Esophagus squamous epithelium (tissue), 5 donors: ENCODE results near the gene DIDO1. TPM values are rescaled to one million over a fixed set of nuclear protein-coding genes. Genes with fewer than 3 reads are reported as not detected.

ENCODE experiments used
- DNase-seq: peaks from one replicate; lab custom pipeline; 2025; lab: John Stamatoyannopoulos, UW
- H3K27ac ChIP-seq, 4 donors: fragments of 200-600 bp; sonication (generic); one replicate each; pipeline ENCODE4 v1.5.1; 2016 to 2019; ENCODE audit warnings: mild to moderate bottlenecking in 1 of 4
- H3K27me3 ChIP-seq, 4 donors: fragments of 200-600 bp; sonication (generic); 1 replicate in 3 of 4; 2 replicates in 1 of 4; pipeline versions ENCODE4 v1.5.1 to v1.6.0; 2017 to 2021; ENCODE audit warnings: antibody characterized with exemption in 1 of 4
- H3K36me3 ChIP-seq, 3 donors: fragments of 200-600 bp; sonication (generic); one replicate each; pipeline ENCODE4 v1.5.1; 2016 to 2019
- H3K4me1 ChIP-seq, 3 donors: fragments of 200-600 bp; sonication (generic); one replicate each; pipeline ENCODE4 v1.5.1; 2017 to 2019
- H3K4me3 ChIP-seq, 4 donors: fragments of 200-600 bp; sonication (generic); 1 replicate in 3 of 4; 2 replicates in 1 of 4; pipeline ENCODE4 v1.5.1; 2016 to 2019; ENCODE audit warnings: mild to moderate bottlenecking in 2 of 4, moderate library complexity in 1 of 4
- H3K9me3 ChIP-seq, 3 donors: fragments of 200-600 bp; sonication (generic); one replicate each; pipeline ENCODE4 v1.5.1; 2016 to 2019
- POLR2A ChIP-seq, 4 donors: fragments of 450-650 bp; IDR thresholded peaks; one replicate each; pipeline ENCODE4 v1.6.1; 2017; ENCODE audit warnings: antibody characterized with exemption in 4 of 4, mild to moderate bottlenecking in 4 of 4, moderate library complexity in 3 of 4
- WGBS, 2 donors: methylation state at CpG; one replicate each; pipeline ENCODE4 v1.1.5; 2018; 5-methylcytosine and 5-hydroxymethylcytosine counted together
- intact Hi-C: fragments of 100-400 bp; cut with DNase I; formaldehyde crosslinking; loops from one replicate; pipeline ENCODE4 v1.15.0; 2022
- total RNA-seq, 4 donors: library from RNA; depleted of rRNA; stranded (reverse); fragments of >200 nt; gene quantifications; one replicate each; pipeline ENCODE4 v1.1.0, GENCODE V29; 2016
- TF ChIP-seq, protein P1 (sequence below), 6 experiments: fragments of 450-650 bp in 4 of 6; fragments of 200-600 bp in 2 of 6; sonication (generic) in 2 of 6; IDR thresholded peaks; one replicate each; pipeline ENCODE4 v1.5.1; 2016 to 2019; ENCODE audit warnings: antibody characterized with exemption in 6 of 6, mild to moderate bottlenecking in 4 of 6, moderate library complexity in 4 of 6
- donor health status: DM: yes; HTN: yes; CAD: no.

Gene DIDO1
- total RNA-seq, 4 donors from 2014 or later = 27.6 to 57.8 (median 36.7) TPM

DNA sequence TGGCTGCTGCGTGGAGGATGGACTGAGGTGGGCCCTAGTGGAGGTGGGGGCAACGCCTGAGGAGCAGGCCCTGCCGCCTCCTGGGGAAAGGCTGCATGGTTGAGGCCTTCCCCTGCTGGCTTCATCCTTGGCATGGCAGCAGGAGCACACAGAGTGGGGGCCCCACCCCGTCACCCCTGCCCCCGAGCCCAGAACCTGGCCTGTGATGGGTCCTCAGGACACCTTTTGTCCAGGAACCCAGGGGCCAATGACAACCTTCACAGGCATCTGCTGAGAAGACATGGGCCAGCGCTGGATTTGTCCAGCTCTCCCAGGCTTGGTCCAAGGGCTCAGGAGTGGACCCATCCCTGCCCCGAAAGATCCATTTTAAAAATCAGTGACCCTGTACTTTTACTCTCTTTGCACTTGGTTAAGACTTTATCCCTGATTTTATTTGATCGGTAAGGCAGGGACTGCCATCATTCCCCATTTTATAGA is 25.6 kb upstream of the DIDO1 start:
- intact Hi-C loops = no loop called here
- WGBS, 2 donors = 79 to 81% methylated on average over 3 of the region's 8 CpGs
- Histone ChIP-seq H3K4me3 (peak overlapping the region in 2 of 4 donors; percentile 33 to 61), H3K36me3 (peaks cover 0 to 44% (median 11%) of the 10 kb centered on the region in 3 donors), H3K4me1 (peaks cover 20 to 34% (median 28%) of the 10 kb centered on the region in 3 donors), H3K27ac (peak overlapping the region in 3 of 4 donors; percentile 81 to 96 (median 87)), H3K9me3 (no peaks in the 10 kb centered on the region), H3K27me3 (no peaks in the 10 kb centered on the region)
- no peak for TF ChIP-seq POLR2A (IDR thresholded peaks at IDR 0.05)
- TF ChIP-seq, protein P1, sequence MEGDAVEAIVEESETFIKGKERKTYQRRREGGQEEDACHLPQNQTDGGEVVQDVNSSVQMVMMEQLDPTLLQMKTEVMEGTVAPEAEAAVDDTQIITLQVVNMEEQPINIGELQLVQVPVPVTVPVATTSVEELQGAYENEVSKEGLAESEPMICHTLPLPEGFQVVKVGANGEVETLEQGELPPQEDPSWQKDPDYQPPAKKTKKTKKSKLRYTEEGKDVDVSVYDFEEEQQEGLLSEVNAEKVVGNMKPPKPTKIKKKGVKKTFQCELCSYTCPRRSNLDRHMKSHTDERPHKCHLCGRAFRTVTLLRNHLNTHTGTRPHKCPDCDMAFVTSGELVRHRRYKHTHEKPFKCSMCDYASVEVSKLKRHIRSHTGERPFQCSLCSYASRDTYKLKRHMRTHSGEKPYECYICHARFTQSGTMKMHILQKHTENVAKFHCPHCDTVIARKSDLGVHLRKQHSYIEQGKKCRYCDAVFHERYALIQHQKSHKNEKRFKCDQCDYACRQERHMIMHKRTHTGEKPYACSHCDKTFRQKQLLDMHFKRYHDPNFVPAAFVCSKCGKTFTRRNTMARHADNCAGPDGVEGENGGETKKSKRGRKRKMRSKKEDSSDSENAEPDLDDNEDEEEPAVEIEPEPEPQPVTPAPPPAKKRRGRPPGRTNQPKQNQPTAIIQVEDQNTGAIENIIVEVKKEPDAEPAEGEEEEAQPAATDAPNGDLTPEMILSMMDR (IDR thresholded peaks at IDR 0.05) = no peak
- DNase-seq = no peak

DNA sequence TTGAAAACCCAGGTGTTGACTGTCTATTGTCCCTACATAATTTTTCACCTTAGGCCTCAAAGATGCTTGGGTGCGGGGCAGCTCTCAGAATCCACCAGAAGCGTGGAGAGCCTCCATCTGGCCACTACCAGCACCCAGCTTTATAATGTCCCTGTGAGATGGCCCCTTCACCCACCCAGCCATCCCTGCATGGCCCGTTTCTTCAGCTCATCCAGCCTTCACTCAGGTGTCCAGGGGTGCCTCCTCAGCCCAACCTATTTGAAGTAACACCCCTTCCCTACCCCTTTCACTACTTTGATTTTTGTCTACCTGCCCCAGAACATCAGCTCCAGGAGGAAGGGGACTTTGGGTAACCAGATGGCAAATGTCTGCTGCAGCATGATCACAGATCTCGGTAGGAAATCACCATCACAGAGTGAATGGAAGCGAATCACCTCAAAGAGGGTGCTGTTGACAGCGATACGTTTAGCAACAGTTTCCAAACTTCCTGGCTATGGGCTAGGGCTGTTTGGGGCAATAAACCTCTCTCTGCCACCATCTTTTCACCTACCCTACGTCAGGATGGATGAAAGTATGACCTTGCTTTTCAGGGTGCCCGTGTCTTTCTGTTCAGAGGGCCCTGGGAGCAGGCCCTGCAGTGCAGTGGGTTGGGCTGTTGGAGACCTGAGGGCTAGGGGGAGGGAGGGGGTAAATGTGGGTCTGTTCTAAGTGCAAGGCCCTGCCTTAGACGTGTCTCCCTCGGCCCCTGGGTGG is 25.0 kb upstream of the DIDO1 start:
- Histone ChIP-seq H3K36me3 (peaks cover 4 to 50% (median 17%) of the 10 kb centered on the region in 3 donors), H3K4me1 (peaks cover 20 to 34% (median 28%) of the 10 kb centered on the region in 3 donors), H3K9me3 (no peaks in the 10 kb centered on the region), H3K27ac (no peak overlapping the region), H3K27me3 (no peaks in the 10 kb centered on the region), H3K4me3 (no peak overlapping the region)
- DNase-seq = no peak
- WGBS, 2 donors = 87 to 91% methylated on average over 4 to 5 of the region's 11 CpGs
- intact Hi-C loops = no loop called here
- no peak for TF ChIP-seq POLR2A (IDR thresholded peaks at IDR 0.05)
- TF ChIP-seq, protein P1 (IDR thresholded peaks at IDR 0.05) = no peak

DNA sequence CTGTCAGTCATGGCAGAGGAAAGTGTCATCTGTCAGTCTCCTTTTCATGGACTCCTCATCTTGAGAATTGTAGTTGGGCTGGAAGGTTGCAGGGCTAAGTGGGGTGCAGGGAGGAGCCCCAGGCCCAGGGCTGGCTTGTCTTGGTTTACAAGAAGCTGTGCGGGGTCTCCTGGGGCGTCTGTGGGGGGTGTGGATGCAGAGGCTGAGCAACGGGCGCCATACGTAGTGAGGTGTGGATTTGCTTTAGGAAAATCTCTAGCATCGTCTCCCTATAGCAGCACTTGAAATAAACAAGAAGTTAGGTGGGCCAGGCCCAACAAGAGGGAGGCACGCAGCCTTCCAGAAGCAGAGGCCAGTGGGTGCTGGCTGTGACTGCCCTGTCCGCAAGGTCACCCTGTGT is 24.4 kb upstream of the DIDO1 start:
- Histone ChIP-seq H3K9me3 (no peaks in the 10 kb centered on the region), H3K4me1 (peaks cover 20 to 34% (median 28%) of the 10 kb centered on the region in 3 donors), H3K36me3 (peaks cover 10 to 56% (median 23%) of the 10 kb centered on the region in 3 donors), H3K27ac (no peak overlapping the region), H3K4me3 (no peak overlapping the region), H3K27me3 (no peaks in the 10 kb centered on the region)
- 94 to 100% methylated on average over 2 to 7 of the region's 8 CpGs for WGBS, 2 donors
- DNase-seq = no peak
- TF ChIP-seq POLR2A (IDR thresholded peaks at IDR 0.05) = no peak
- TF ChIP-seq, protein P1 (IDR thresholded peaks at IDR 0.05) = no peak
- intact Hi-C loops = no loop called here

DNA sequence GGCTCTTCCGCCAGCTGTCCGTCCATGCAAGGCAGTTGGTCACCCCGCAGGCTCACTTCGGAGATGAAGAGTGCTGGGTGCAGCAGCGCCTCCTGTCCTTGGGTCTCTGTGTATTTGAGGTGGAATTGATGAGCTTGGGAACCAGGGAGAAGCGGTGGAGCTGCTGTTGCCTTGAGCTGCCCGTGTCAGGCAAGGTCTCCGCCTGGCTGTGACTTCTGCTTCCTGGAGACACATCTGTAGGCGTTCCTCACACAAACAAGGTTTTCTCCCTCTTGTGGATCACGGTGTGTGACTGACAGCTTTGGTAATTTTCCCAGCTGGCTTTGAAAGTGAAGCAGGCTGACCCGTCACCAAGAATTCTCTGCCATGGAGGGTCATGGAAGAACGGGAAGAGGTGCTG is 23.7 kb upstream of the DIDO1 start:
- Histone ChIP-seq H3K27ac (no peak overlapping the region), H3K36me3 (peaks cover 12 to 64% (median 29%) of the 10 kb centered on the region in 3 donors), H3K27me3 (no peaks in the 10 kb centered on the region), H3K9me3 (no peaks in the 10 kb centered on the region), H3K4me3 (no peak overlapping the region), H3K4me1 (peaks cover 20 to 34% (median 28%) of the 10 kb centered on the region in 3 donors)
- intact Hi-C loops = no loop called here
- TF ChIP-seq, protein P1 (IDR thresholded peaks at IDR 0.05) = no peak
- TF ChIP-seq POLR2A (IDR thresholded peaks at IDR 0.05) = no peak
- whole genome bisulfite sequencing, 2 donors = 84 to 91% methylated on average over 5 to 11 of the region's 12 CpGs
- DNase-seq = no peak

DNA sequence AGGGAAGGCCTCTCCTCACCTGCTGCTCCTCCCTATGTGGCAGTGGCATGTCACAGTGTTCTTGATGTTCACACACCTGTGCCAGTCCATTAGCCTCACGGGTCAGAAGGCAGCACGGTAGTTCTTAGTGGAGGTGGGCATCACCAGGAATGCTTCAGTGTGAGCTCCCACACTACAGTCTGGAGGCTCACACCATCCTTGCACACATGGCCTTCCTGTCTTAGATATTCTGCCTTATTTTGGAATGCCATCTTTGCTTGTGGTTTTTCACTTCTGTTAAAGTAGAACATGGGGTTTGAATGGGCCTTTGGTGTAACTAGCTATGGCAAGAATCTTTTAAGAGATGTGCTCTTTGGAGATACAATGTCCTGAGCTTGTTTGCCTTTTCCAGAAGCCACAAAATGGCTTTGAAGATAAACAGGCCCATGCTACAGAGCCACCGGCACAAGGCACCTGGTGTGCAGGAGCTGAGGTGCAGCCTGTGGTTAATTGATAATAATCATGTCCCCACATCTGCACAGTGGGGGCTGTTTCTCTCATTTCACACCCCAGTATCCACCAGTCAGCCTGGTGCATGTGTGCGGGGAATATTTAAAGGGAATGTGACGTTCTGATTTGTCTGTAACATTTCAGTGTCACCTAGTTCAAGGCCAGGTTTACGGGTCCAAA is 23.0 kb upstream of the DIDO1 start:
- no peak for TF ChIP-seq POLR2A (IDR thresholded peaks at IDR 0.05)
- TF ChIP-seq, protein P1 (IDR thresholded peaks at IDR 0.05) = no peak
- no peaks in the 10 kb centered on the region for H3K27me3 ChIP-seq
- H3K4me1 ChIP-seq = peaks cover 20 to 28% (median 24%) of the 10 kb centered on the region in 3 donors
- H3K4me3 ChIP-seq = no peak overlapping the region
- no peak for DNase-seq
- intact Hi-C loops = no loop called here
- no peak overlapping the region for H3K27ac ChIP-seq
- H3K9me3 ChIP-seq = no peaks in the 10 kb centered on the region
- peaks cover 12 to 70% (median 36%) of the 10 kb centered on the region in 3 donors for H3K36me3 ChIP-seq
- WGBS, 2 donors = 92 to 97% methylated on average over 6 of the region's 6 CpGs
